Hepatocyte (in vitro differentiated cells): ENCODE measurements around the gene AKR1C1. TPM values are rescaled to one million over a fixed set of nuclear protein-coding genes. Genes with fewer than 3 reads are reported as not detected.
A peak's percentile ranks its signal among the peaks of the same experiment; 100 is the strongest.
"Not testable (repeated sequence)": the region's sequence is repeated elsewhere in the genome, so short reads cannot be mapped to it uniquely, and the experiment has no call there.

Experiments
- DNase-seq: peaks from one replicate; pipeline ENCODE4 v3.0.0-alpha.2; 2016; ENCODE audit warnings: low spot score
- H2AFZ ChIP-seq: fragments of 200-600 bp; sonication (generic); 2 replicates; pipeline ENCODE4 v1.6.0; 2016; ENCODE audit warnings: antibody characterized with exemption, mild to moderate bottlenecking
- H3K27ac ChIP-seq: fragments of 200-600 bp; sonication (generic); 2 replicates; pipeline ENCODE4 v1.5.1; 2016; ENCODE audit warnings: mild to moderate bottlenecking
- H3K27me3 ChIP-seq: fragments of 200-600 bp; sonication (generic); 2 replicates; pipeline ENCODE4 v1.6.1; 2016
- H3K36me3 ChIP-seq: fragments of 200-600 bp; sonication (generic); replicated peaks from 2 replicates; pipeline ENCODE4 v1.5.1; 2016; ENCODE audit warnings: low read depth; ENCODE audit not compliant: insufficient read depth
- H3K4me1 ChIP-seq: fragments of 200-600 bp; sonication (generic); 2 replicates; pipeline ENCODE4 v1.5.1; 2016; ENCODE audit warnings: mild to moderate bottlenecking, moderate library complexity; ENCODE audit not compliant: insufficient read depth
- H3K4me2 ChIP-seq: fragments of 200-600 bp; sonication (generic); 2 replicates; pipeline ENCODE4 v1.6.0; 2016
- H3K4me3 ChIP-seq: fragments of 200-600 bp; sonication (generic); 2 replicates; pipeline ENCODE4 v1.5.1; 2016; ENCODE audit warnings: mild to moderate bottlenecking
- H3K79me2 ChIP-seq: fragments of 200-600 bp; sonication (generic); 2 replicates; pipeline ENCODE4 v1.6.0; 2017; ENCODE audit warnings: mild to moderate bottlenecking
- H3K9me2 ChIP-seq: fragments of 200-600 bp; sonication (generic); replicated peaks from 2 replicates; pipeline ENCODE4 v1.6.0; 2017; ENCODE audit warnings: mild to moderate bottlenecking; ENCODE audit not compliant: insufficient read depth
- H3K9me3 ChIP-seq: fragments of 200-600 bp; sonication (generic); 2 replicates; pipeline ENCODE4 v1.5.1; 2016; ENCODE audit warnings: low read depth, mild to moderate bottlenecking
- H4K20me1 ChIP-seq: fragments of 200-600 bp; sonication (generic); 2 replicates; pipeline ENCODE4 v1.6.0; 2016; ENCODE audit warnings: mild to moderate bottlenecking; ENCODE audit not compliant: insufficient read depth, poor library complexity, severe bottlenecking
- CTCF ChIP-seq: fragments of 200-600 bp; sonication (generic); IDR thresholded peaks from 2 replicates; pipeline ENCODE4 v1.5.1; 2016; ENCODE audit warnings: antibody characterized with exemption, mild to moderate bottlenecking; ENCODE audit not compliant: poor library complexity
- EZH2 ChIP-seq: fragments of 200-600 bp; sonication (generic); IDR thresholded peaks from 2 replicates; pipeline ENCODE4 v1.6.1; 2016; ENCODE audit warnings: antibody characterized with exemption, mild to moderate bottlenecking, borderline replicate concordance
- EZH2phosphoT487 ChIP-seq: fragments of 200-600 bp; sonication (generic); IDR thresholded peaks from one replicate; pipeline ENCODE4 v1.6.1; 2018; ENCODE audit warnings: antibody characterized with exemption, mild to moderate bottlenecking, low read depth, moderate library complexity; ENCODE audit not compliant: unreplicated experiment, severe bottlenecking
- WGBS: methylation state at CpG from one replicate; pipeline ENCODE4 v1.1.6; 2016; ENCODE audit warnings: low lambda C conversion rate; ENCODE audit errors: missing lambda C conversion rate; 5-methylcytosine and 5-hydroxymethylcytosine counted together
- polyA plus RNA-seq: library from polyadenylated mRNA; unstranded; fragments of >200 nt; fragmentation: Nextera tagmentation; extraction: Ambion mirVana; gene quantifications from 2 replicates; pipeline ENCODE4 v1.2.1, GENCODE V29; 2016
- total RNA-seq: library from RNA; depleted of rRNA; stranded (reverse); fragments of >200 nt; gene quantifications from 2 replicates; pipeline ENCODE4 v1.2.3, GENCODE V29; 2014

AKR1C1 gene
- total and polyA plus RNA-seq, 2 experiments from 2014 or later: 106 to 175 TPM

DNA sequence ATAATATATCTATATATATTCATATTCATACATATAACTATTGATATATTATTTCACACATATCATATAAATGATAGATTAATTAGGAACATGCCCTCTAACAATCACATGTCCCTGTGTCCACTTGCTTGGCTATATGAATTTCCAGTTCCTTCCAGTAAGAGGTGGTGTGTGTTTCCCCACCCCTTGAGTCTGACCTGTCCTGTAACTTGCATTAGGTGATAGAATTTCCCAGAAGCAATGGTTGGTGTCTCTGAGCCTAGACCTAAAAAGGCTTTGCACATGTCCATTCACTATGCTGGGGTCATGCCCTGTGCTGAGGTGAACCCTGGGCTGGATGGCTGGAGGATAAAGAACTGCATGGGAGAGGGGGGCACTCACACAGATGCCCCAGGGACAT lies 31.0 kb downstream of the AKR1C1 start:
- not testable (repeated sequence) for H3K36me3 ChIP-seq, H3K4me3 ChIP-seq, H3K9me3 ChIP-seq, H3K27me3 ChIP-seq, H3K4me1 ChIP-seq, DNase-seq, H2AFZ ChIP-seq, H4K20me1 ChIP-seq, H3K4me2 ChIP-seq, H3K27ac ChIP-seq, H3K79me2 ChIP-seq, H3K9me2 ChIP-seq

DNA sequence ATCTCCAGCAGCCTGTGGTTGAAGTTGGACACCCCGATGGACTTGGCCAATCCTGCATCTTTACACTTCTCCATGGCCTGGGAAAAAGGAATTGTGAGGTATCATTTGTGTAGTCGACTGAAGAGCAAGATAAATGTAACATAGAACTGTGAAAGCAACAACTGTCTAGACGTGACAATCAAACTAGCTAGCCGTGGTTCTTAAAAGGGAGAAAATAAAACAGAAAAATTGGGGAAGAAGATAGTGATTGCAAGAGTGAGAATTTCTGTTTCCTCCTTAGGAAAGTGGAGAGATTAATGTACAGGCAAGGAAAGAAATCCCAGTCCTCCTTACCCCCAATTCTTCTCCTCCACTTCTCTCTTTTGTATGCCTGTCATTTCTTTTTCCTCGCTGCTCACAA lies 35.5 kb downstream of the AKR1C1 start:
- no peaks in the 10 kb centered on the region for H3K4me1 ChIP-seq

GRCh38 chr10:5002013-5002727 lies 39.0 kb downstream of the AKR1C1 start:
- Histone ChIP-seq H3K27me3 (no peaks in the 10 kb centered on the region), H3K36me3 (no peaks in the 10 kb centered on the region), H2AFZ (no peak overlapping the region), H3K4me3 (no peak overlapping the region), H3K79me2 (no peaks in the 10 kb centered on the region), H3K4me2 (peak overlapping the region; percentile 62), H4K20me1 (no peaks in the 10 kb centered on the region), H3K9me3 (no peaks in the 10 kb centered on the region), H3K9me2 (no peaks in the 10 kb centered on the region), H3K27ac (no peak overlapping the region), H3K4me1 (no peaks in the 10 kb centered on the region)
- DNase-seq: no peak
- TF ChIP-seq EZH2phosphoT487 (no peak), CTCF (no peak), EZH2 (no peak)
- WGBS: 92% methylated on average over 2 of the region's 2 CpGs

More for the DNA sequence above, 35.5 kb downstream of the AKR1C1 start:
- no peak overlapping the region for H2AFZ ChIP-seq
- no peaks in the 10 kb centered on the region for H3K36me3 ChIP-seq
- no peak overlapping the region for H3K4me2 ChIP-seq
- H3K27me3 ChIP-seq: no peaks in the 10 kb centered on the region
- TF ChIP-seq CTCF (no peak), EZH2 (no peak), EZH2phosphoT487 (no peak)
- H3K4me3 ChIP-seq: no peak overlapping the region
- no peaks in the 10 kb centered on the region for H3K9me2 ChIP-seq
- H3K27ac ChIP-seq: no peak overlapping the region
- DNase-seq: no peak
- H3K9me3 ChIP-seq: no peaks in the 10 kb centered on the region
- H4K20me1 ChIP-seq: no peaks in the 10 kb centered on the region
- no peaks in the 10 kb centered on the region for H3K79me2 ChIP-seq
- 87% methylated on average over 5 of the region's 5 CpGs for WGBS

- not testable (repeated sequence) for H3K9me3 ChIP-seq, H2AFZ ChIP-seq, DNase-seq, H4K20me1 ChIP-seq, H3K36me3 ChIP-seq, H3K27me3 ChIP-seq, H3K9me2 ChIP-seq, H3K4me1 ChIP-seq, H3K79me2 ChIP-seq, H3K4me3 ChIP-seq, H3K27ac ChIP-seq
- 39% methylated on average over 9 of the region's 10 CpGs for WGBS
- H3K4me2 ChIP-seq: peak within 1 kb of the TSS; percentile 62
Observed at GRCh38 chr10:5003127-5004029, 40.2 kb downstream of the AKR1C1 start, which contains the start of gene AKR1C2. Gene AKR1C2 (minus strand): TSS chr10:5003857. CDS start chr10:5003835, 22 bp downstream.

DNA sequence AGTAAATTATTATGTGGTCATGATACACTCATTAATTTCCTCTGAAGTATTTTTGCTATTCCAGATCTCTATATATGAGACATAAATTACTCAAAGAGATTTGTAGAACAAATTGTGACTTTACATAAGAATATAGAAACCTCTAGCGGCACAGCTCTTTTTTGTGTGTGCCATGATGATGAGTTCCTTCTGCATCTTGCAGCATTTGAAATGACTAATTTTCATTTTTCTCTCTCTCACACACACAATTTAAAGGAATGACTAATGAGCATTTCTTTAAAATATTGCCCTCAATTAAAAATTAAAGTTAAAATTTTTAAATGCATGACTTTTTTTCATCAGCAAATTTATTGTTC lies 40.8 kb downstream of the AKR1C1 start:
- not testable (repeated sequence) for H3K79me2 ChIP-seq

GRCh38 chr10:5004501-5004900 lies 41.3 kb downstream of the AKR1C1 start:
- not testable (repeated sequence) for H3K9me2 ChIP-seq, H3K4me3 ChIP-seq, H3K4me1 ChIP-seq, H3K4me2 ChIP-seq, H4K20me1 ChIP-seq, H3K79me2 ChIP-seq, H2AFZ ChIP-seq, H3K27ac ChIP-seq, H3K9me3 ChIP-seq, H3K36me3 ChIP-seq, DNase-seq, H3K27me3 ChIP-seq

More for the DNA sequence above, 40.8 kb downstream of the AKR1C1 start:
- DNase-seq, H3K36me3 ChIP-seq, H3K4me3 ChIP-seq, H4K20me1 ChIP-seq, H3K4me1 ChIP-seq, H3K4me2 ChIP-seq, H3K27me3 ChIP-seq, H3K9me2 ChIP-seq, H3K9me3 ChIP-seq, H3K27ac ChIP-seq, H2AFZ ChIP-seq: not testable (repeated sequence)
- WGBS: 3% methylated on average over 1 of the region's 1 CpG
